HEK293 (cell line): ENCODE results near the gene SMC3.
A peak's percentile ranks its signal among the peaks of the same experiment; 100 is the strongest.

Experiments used
- CTCF ChIA-PET: fragments of 350-600 bp; formaldehyde crosslinking; extraction: SDS; loops from one replicate; lab custom pipeline; 2021; ENCODE audit warnings: antibody characterized with exemption; lab: Yijun Ruan, JAX
- POLR2A ChIA-PET: fragments of 300-600 bp; formaldehyde crosslinking; extraction: SDS; loops from one replicate; lab custom pipeline; 2020; ENCODE audit warnings: antibody characterized with exemption, inconsistent platforms; lab: Yijun Ruan, JAX
- H3K27ac ChIP-seq: fragments of 200-500 bp; sonication (Bioruptor generic); 2 replicates; pipeline ENCODE4 v1.5.1; 2014; ENCODE audit warnings: low read depth, low read length, control low read depth, inconsistent platforms; ENCODE audit errors: extremely low read depth
- H3K36me3 ChIP-seq, 2 experiments: fragments of 200-500 bp in 1 of 2; sonication (Bioruptor generic) in 1 of 2; 1 replicate in 1 of 2; 2 replicates in 1 of 2; pipeline ENCODE4 v1.5.1; 2014 to 2017; ENCODE audit warnings: inconsistent platforms in 2 of 2, low read length in 2 of 2; ENCODE audit not compliant: control insufficient read depth in 2 of 2, insufficient read depth in 1 of 2
- H3K4me1 ChIP-seq: fragments of 200-500 bp; sonication (Bioruptor generic); 2 replicates; pipeline ENCODE4 v1.5.1; 2014; ENCODE audit warnings: mild to moderate bottlenecking, low read length, inconsistent platforms; ENCODE audit not compliant: control insufficient read depth, insufficient read depth
- H3K4me3 ChIP-seq: 2 replicates; pipeline ENCODE4 v1.5.1; 2011; ENCODE audit warnings: low read depth, mild to moderate bottlenecking, control low read depth, low read length, moderate library complexity
- H3K9me3 ChIP-seq: fragments of 200-500 bp; sonication (Bioruptor generic); 2 replicates; pipeline ENCODE4 v1.5.1; 2014; ENCODE audit warnings: low read depth, low read length, inconsistent platforms; ENCODE audit not compliant: control insufficient read depth, insufficient read depth
- BCL11B ChIP-seq: fragments of 450-650 bp; formaldehyde crosslinking; IDR thresholded peaks from 2 replicates; pipeline ENCODE4 v1.5.1; 2016; ENCODE audit warnings: low read depth, missing biosample characterization, missing genetic modification characterization
- GLI2 ChIP-seq: fragments of 450-650 bp; formaldehyde crosslinking; IDR thresholded peaks from 2 replicates; pipeline ENCODE4; 2017; ENCODE audit warnings: missing biosample characterization, missing genetic modification characterization, low read depth, borderline replicate concordance
- GLIS1 ChIP-seq: fragments of 450-650 bp; formaldehyde crosslinking; IDR thresholded peaks from 2 replicates; pipeline ENCODE4 v1.5.1; 2016; ENCODE audit warnings: missing biosample characterization, missing genetic modification characterization
- KLF8 ChIP-seq: fragments of 450-650 bp; formaldehyde crosslinking; IDR thresholded peaks from 2 replicates; pipeline ENCODE4 v1.5.1; 2016; ENCODE audit warnings: missing biosample characterization, missing genetic modification characterization
- SCRT1 ChIP-seq: fragments of 450-650 bp; formaldehyde crosslinking; IDR thresholded peaks from 2 replicates; pipeline ENCODE4 v1.5.1; 2016; ENCODE audit warnings: missing biosample characterization, missing genetic modification characterization, borderline replicate concordance
- SP3 ChIP-seq: fragments of 450-650 bp; formaldehyde crosslinking; IDR thresholded peaks from 2 replicates; pipeline ENCODE4 v1.5.1; 2016; ENCODE audit warnings: missing biosample characterization, missing genetic modification characterization
- ZBTB17 ChIP-seq: fragments of 450-650 bp; formaldehyde crosslinking; IDR thresholded peaks from 2 replicates; pipeline ENCODE4 v1.5.1; 2016; ENCODE audit warnings: missing biosample characterization, missing genetic modification characterization
- ZFP37 ChIP-seq: fragments of 450-650 bp; formaldehyde crosslinking; IDR thresholded peaks from 2 replicates; pipeline ENCODE4 v1.5.1; 2016; ENCODE audit warnings: missing biosample characterization, missing genetic modification characterization
- ZNF10 ChIP-seq: fragments of 450-650 bp; formaldehyde crosslinking; IDR thresholded peaks from 2 replicates; pipeline ENCODE4 v1.5.1; 2017; ENCODE audit warnings: missing biosample characterization, missing genetic modification characterization
- ZNF155 ChIP-seq: fragments of 450-650 bp; formaldehyde crosslinking; IDR thresholded peaks from 2 replicates; pipeline ENCODE4 v1.5.1; 2016; ENCODE audit warnings: missing biosample characterization, missing genetic modification characterization
- ZNF157 ChIP-seq: fragments of 450-650 bp; formaldehyde crosslinking; IDR thresholded peaks from 2 replicates; pipeline ENCODE4 v1.5.1; 2016; ENCODE audit warnings: missing biosample characterization, missing genetic modification characterization
- ZNF266 ChIP-seq: fragments of 450-650 bp; formaldehyde crosslinking; IDR thresholded peaks from 2 replicates; pipeline ENCODE4 v1.5.1; 2016; ENCODE audit warnings: missing biosample characterization, missing genetic modification characterization, low read depth
- ZNF274 ChIP-seq, 2 experiments: fragments of 200-500 bp in 1 of 2; fragments of 450-650 bp in 1 of 2; sonication (Bioruptor generic) in 1 of 2; formaldehyde crosslinking in 1 of 2; IDR thresholded peaks; 2 replicates each; pipeline versions ENCODE4 v1.5.1 to v1.6.1; 2014 to 2016; ENCODE audit warnings: borderline replicate concordance in 1 of 2, inconsistent platforms in 1 of 2, low read length in 1 of 2, missing biosample characterization in 1 of 2, missing genetic modification characterization in 1 of 2
- ZNF366 ChIP-seq: fragments of 450-650 bp; formaldehyde crosslinking; conservative IDR thresholded peaks from 2 replicates; pipeline ENCODE4 v1.5.1; 2016; ENCODE audit warnings: missing biosample characterization, missing genetic modification characterization
- ZNF473 ChIP-seq: fragments of 450-650 bp; formaldehyde crosslinking; IDR thresholded peaks from 2 replicates; pipeline ENCODE4 v1.5.1; 2017; ENCODE audit warnings: missing biosample characterization, missing genetic modification characterization
- ZNF514 ChIP-seq: fragments of 450-650 bp; formaldehyde crosslinking; IDR thresholded peaks from 2 replicates; pipeline ENCODE4 v1.5.1; 2016; ENCODE audit warnings: missing biosample characterization, missing genetic modification characterization
- ZNF529 ChIP-seq: fragments of 450-650 bp; formaldehyde crosslinking; IDR thresholded peaks from 2 replicates; pipeline ENCODE4 v1.5.1; 2017; ENCODE audit warnings: missing genetic modification characterization, missing biosample characterization; ENCODE audit not compliant: insufficient replicate concordance
- ZNF558 ChIP-seq: fragments of 450-650 bp; formaldehyde crosslinking; IDR thresholded peaks from 2 replicates; pipeline ENCODE4 v1.5.1; 2016; ENCODE audit warnings: missing biosample characterization, missing genetic modification characterization
- ZNF585B ChIP-seq: fragments of 450-650 bp; formaldehyde crosslinking; IDR thresholded peaks from 2 replicates; pipeline ENCODE4 v1.5.1; 2016; ENCODE audit warnings: missing biosample characterization, missing genetic modification characterization
- ZNF623 ChIP-seq: fragments of 450-650 bp; formaldehyde crosslinking; IDR thresholded peaks from 2 replicates; pipeline ENCODE4 v1.5.1; 2016; ENCODE audit warnings: missing biosample characterization, missing genetic modification characterization
- ZNF76 ChIP-seq: fragments of 450-650 bp; formaldehyde crosslinking; IDR thresholded peaks from 2 replicates; pipeline ENCODE4; 2016; ENCODE audit warnings: low read depth, missing biosample characterization, missing genetic modification characterization, borderline replicate concordance
- ZSCAN23 ChIP-seq: fragments of 450-650 bp; formaldehyde crosslinking; IDR thresholded peaks from 2 replicates; pipeline ENCODE4 v1.5.1; 2016; ENCODE audit warnings: missing biosample characterization, missing genetic modification characterization
- TF ChIP-seq, protein P1 (sequence below): fragments of 450-650 bp; formaldehyde crosslinking; IDR thresholded peaks from 2 replicates; pipeline ENCODE4 v1.5.1; 2016; ENCODE audit warnings: missing biosample characterization, missing genetic modification characterization, low read depth
- TF ChIP-seq, protein P2 (sequence below): fragments of 450-650 bp; formaldehyde crosslinking; optimal IDR thresholded peaks from 2 replicates; pipeline ENCODE3; 2016; ENCODE audit warnings: missing biosample characterization, mild to moderate bottlenecking, missing genetic modification characterization
- TF ChIP-seq, protein P3 (sequence below): fragments of 450-650 bp; formaldehyde crosslinking; IDR thresholded peaks from 2 replicates; pipeline ENCODE4 v1.5.1; 2016; ENCODE audit warnings: missing biosample characterization, missing genetic modification characterization
- TF ChIP-seq, protein P4 (sequence below): fragments of 450-650 bp; formaldehyde crosslinking; IDR thresholded peaks from 2 replicates; pipeline ENCODE4 v1.5.1; 2016; ENCODE audit warnings: missing biosample characterization, missing genetic modification characterization
- TF ChIP-seq, protein P5 (sequence below): fragments of 450-650 bp; formaldehyde crosslinking; IDR thresholded peaks from 2 replicates; pipeline ENCODE4 v1.5.1; 2017; ENCODE audit warnings: missing biosample characterization, mild to moderate bottlenecking, missing genetic modification characterization, moderate library complexity

The SMC3 gene

DNA sequence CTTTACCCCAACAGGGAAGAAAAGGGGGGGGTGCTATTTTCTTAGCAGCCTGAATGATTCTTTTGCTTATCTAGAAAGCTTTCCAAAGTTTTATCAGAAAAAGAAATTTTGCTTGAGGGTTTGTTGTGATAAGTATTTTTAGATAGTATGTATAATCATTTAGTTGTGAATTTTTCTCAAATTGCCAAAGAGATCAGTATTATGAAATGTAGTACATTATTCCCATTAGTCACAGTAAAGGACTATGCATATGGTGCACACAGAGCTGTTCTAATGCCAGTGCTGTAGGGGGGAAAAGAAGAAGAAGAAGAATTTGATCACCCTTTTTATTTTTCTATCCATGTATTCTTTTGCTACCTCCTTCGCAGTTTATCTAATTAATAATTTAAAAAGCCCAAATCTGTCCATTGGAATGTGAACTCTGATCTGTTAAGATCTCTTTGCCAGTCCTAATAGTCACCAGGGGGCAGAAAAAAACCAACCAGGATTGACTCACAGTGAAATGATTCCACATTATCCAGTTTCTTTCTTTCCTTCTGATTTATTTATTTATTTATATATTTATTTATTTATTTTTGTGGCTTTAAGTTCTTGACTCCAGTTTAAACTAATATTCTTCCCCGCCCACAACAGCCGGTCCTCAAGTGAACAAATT lies 81.3 kb downstream of the SMC3 start (continued):
- peak; percentile 56; the same call in 1 of the 2 replicates for TF ChIP-seq ZNF266 (tag by site-specific recombination)
- TF ChIP-seq, protein P1, sequence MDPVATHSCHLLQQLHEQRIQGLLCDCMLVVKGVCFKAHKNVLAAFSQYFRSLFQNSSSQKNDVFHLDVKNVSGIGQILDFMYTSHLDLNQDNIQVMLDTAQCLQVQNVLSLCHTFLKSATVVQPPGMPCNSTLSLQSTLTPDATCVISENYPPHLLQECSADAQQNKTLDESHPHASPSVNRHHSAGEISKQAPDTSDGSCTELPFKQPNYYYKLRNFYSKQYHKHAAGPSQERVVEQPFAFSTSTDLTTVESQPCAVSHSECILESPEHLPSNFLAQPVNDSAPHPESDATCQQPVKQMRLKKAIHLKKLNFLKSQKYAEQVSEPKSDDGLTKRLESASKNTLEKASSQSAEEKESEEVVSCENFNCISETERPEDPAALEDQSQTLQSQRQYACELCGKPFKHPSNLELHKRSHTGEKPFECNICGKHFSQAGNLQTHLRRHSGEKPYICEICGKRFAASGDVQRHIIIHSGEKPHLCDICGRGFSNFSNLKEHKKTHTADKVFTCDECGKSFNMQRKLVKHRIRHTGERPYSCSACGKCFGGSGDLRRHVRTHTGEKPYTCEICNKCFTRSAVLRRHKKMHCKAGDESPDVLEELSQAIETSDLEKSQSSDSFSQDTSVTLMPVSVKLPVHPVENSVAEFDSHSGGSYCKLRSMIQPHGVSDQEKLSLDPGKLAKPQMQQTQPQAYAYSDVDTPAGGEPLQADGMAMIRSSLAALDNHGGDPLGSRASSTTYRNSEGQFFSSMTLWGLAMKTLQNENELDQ (tag by site-specific recombination): no peak
- TF ChIP-seq GLIS1: peak; percentile 46
- TF ChIP-seq, protein P2, sequence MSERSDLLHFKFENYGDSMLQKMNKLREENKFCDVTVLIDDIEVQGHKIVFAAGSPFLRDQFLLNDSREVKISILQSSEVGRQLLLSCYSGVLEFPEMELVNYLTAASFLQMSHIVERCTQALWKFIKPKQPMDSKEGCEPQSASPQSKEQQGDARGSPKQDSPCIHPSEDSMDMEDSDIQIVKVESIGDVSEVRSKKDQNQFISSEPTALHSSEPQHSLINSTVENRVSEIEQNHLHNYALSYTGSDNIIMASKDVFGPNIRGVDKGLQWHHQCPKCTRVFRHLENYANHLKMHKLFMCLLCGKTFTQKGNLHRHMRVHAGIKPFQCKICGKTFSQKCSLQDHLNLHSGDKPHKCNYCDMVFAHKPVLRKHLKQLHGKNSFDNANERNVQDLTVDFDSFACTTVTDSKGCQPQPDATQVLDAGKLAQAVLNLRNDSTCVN (tag by site-specific recombination): no peak
- peak; percentile 21; the same call in 1 of the 2 replicates for TF ChIP-seq SP3 (tag by site-specific recombination)
- 0 out of 2 replicates have a peak, but pooled peaks have one; percentile 63 for TF ChIP-seq ZNF558 (tag by site-specific recombination)
- TF ChIP-seq ZFP37 (tag by site-specific recombination): 0 out of 2 replicates have a peak, but pooled peaks have one; percentile 30
- TF ChIP-seq, protein P3, sequence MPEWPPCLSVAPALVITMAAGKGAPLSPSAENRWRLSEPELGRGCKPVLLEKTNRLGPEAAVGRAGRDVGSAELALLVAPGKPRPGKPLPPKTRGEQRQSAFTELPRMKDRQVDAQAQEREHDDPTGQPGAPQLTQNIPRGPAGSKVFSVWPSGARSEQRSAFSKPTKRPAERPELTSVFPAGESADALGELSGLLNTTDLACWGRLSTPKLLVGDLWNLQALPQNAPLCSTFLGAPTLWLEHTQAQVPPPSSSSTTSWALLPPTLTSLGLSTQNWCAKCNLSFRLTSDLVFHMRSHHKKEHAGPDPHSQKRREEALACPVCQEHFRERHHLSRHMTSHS: no peak
- peak; percentile 11 for TF ChIP-seq ZNF529 (tag by site-specific recombination)
- TF ChIP-seq, all 188 proteins: peak for 25

DNA sequence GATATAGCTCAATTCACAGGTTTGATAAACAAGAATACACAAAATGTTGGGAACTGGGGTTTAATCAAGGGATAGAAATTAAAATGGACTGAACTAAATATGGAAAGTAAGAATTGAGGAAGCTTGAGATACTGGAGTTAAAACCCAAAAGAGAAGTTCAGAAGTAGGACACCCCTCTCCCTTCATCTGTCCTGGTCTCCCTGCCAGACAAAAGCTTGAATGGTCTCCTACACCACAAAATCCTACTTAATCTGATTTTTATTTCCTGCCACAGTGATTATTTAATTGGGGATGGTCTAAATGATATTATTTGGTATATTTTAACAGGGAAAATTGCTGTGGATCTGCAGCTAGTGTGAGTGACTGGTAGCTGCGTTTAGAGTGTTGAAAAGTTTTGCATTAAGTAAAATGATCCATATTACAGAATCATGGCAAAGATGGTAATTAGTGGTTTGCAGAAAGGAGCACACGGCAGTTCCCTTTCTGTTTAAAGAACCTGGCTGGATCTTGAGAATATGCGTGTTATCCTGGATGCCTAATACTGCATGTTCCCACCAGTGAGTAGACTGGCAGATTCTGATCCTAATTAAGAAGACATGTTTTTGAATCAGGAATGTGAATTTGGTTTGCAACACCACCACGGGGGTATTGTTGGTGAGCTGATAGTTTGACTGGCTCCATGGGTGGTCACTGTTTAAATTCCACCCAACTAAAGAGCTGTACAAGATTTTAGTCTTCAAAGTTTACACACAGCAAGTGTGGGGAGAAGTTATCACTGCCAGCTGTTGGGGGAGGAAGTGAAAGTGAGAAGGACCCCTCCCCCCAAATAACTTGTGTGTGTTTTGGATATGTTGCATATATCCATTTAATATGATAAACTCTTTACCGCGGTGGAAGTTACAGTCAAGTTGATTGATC lies 82.1 kb downstream of the SMC3 start:
- Histone ChIP-seq H3K27ac (peak overlapping the region; percentile 52), H3K9me3 (no peaks in the 10 kb centered on the region), H3K36me3 (no peaks in the 10 kb centered on the region), H3K4me3 (no peak overlapping the region), H3K4me1 (peaks cover 47% of the 10 kb centered on the region)
- ChIA-PET POLR2A (interaction anchor here (0.7 to 1.3 kb wide), 4 partner anchors 24 to 439 kb away, joined by 3 to 4 read pairs (median 4); partner anchors contain the start of gene SHOC2), CTCF (interaction anchor here (0.6 to 3.4 kb wide), 12 partner anchors 8 to 220 kb away, joined by 3 to 24 read pairs (median 4); no protein-coding TSS in a partner anchor)
- no peak for TF ChIP-seq ZNF155 (tag by site-specific recombination)
- TF ChIP-seq BCL11B: no peak
- TF ChIP-seq ZNF10 (tag by site-specific recombination): no peak
- no peak for TF ChIP-seq ZNF623 (tag by site-specific recombination)
- no peak for TF ChIP-seq ZNF274 (IDR thresholded peaks at IDR 0.05; ENCODE audit: low read length)
- no peak for TF ChIP-seq ZNF274 (tag by site-specific recombination; IDR thresholded peaks at IDR 0.05; ENCODE audit: borderline replicate concordance)
- no peak for TF ChIP-seq SCRT1 (tag by site-specific recombination)
- TF ChIP-seq ZBTB17 (tag by site-specific recombination): peak; percentile 27; the same call in 1 of the 2 replicates
- no peak for TF ChIP-seq KLF8 (tag by site-specific recombination)
- TF ChIP-seq, protein P4, sequence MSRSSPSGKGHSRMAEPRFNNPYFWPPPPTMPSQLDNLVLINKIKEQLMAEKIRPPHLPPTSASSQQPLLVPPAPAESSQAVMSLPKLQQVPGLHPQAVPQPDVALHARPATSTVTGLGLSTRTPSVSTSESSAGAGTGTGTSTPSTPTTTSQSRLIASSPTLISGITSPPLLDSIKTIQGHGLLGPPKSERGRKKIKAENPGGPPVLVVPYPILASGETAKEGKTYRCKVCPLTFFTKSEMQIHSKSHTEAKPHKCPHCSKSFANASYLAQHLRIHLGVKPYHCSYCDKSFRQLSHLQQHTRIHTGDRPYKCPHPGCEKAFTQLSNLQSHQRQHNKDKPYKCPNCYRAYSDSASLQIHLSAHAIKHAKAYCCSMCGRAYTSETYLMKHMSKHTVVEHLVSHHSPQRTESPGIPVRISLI (tag by site-specific recombination): no peak
- no peak for TF ChIP-seq ZNF585B (tag by site-specific recombination)
- TF ChIP-seq ZNF473 (tag by site-specific recombination): no peak
- no peak; the same call in 1 of the 2 replicates for TF ChIP-seq GLI2 (tag by site-specific recombination)
- TF ChIP-seq ZNF366 (tag by site-specific recombination): peak; percentile 27
- TF ChIP-seq ZNF76 (tag by site-specific recombination): no peak
- TF ChIP-seq ZNF514 (tag by site-specific recombination): no peak
- TF ChIP-seq ZSCAN23 (tag by site-specific recombination): no peak
- TF ChIP-seq ZNF157 (tag by site-specific recombination): no peak
- TF ChIP-seq, protein P5, sequence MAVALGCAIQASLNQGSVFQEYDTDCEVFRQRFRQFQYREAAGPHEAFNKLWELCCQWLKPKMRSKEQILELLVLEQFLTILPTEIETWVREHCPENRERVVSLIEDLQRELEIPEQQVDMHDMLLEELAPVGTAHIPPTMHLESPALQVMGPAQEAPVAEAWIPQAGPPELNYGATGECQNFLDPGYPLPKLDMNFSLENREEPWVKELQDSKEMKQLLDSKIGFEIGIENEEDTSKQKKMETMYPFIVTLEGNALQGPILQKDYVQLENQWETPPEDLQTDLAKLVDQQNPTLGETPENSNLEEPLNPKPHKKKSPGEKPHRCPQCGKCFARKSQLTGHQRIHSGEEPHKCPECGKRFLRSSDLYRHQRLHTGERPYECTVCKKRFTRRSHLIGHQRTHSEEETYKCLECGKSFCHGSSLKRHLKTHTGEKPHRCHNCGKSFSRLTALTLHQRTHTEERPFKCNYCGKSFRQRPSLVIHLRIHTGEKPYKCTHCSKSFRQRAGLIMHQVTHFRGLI (tag by site-specific recombination): no peak
